CD4-positive, alpha-beta T cell treated with Interferon gamma for 1 hour (primary cell): ENCODE measurements around the gene CDK2.
"Not testable (repeated sequence)": the region's sequence is repeated elsewhere in the genome, so short reads cannot be mapped to it uniquely, and the experiment has no call there.

Source experiments
- DNase-seq: peaks from one replicate; pipeline ENCODE4 v3.0.0-alpha.2; 2020

The CDK2 gene

DNA sequence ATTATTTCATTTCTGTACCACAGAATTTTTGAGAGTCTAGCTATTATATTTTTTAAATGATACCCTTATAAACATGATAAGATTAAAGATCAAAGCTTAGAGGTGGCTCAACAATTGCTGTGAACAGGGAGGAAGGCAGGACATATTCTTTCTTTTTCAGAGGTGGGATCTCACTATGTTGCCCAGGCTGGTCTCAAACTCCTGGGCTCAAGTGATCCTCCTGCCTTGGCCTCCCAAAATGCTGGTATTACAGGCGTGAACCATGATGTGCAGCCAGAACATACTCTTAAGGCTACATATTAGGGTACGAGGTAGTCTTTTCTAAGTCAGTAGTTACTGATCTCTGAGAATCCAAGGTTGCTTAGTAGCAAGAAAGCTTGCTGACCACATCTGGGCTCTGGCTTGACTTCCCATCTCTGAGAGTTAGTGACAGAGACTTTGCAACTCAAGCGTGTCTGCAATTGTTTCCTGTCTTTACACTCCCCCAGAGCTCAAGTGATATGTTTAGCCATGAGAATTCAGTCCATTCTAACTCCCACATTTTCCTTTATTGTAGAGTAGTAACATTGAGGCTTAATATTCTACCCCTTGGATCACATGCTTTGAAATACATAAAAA is 15.8 kb downstream of the CDK2 start:
- no peak for DNase-seq

DNA sequence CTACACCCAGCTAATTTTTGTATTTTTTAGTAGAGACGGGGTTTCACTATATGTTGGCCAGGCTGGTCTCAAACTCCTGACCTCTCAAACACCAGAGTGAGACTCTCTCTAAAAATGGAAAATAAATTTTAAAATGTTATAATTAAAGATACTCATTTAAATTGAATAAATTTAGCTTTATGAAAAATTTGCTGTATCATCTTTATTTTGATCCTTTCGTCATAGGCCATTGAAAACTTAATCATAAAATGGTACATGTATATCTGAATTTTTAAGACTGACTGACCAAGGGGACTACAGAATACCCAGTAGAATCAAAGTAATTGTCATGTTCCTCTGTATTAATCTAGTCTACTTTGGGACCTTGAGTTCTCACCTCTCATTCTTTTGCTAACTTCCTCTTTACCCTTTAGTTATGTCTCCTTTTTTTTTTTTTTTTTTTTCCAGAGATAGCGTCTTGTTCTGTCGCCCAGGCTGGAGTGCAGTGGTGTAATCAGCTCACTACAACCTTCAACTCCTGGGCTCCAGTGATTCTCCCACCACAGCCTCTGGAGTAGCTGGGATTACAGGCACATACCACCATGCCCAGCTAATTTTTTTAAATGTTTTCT is 16.7 kb downstream of the CDK2 start:
- no peak for DNase-seq

DNA sequence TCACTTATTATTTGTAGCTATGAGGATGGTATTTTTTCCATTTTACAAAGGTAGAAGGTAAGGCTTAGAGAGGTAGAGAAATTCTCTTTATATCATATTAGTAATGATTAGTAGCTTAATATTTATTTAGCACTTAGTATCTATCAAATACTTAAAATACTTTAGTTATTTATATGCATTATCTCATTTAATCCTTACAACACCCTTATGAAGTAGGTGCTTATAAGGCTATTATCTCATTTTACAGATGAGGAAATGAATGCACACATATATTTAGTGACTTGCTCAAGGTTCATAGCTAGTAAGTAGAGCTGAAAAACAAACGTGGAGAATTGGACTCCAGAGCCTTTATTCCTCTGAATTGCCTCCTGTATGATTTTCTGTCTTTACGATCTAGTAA is 18.2 kb downstream of the CDK2 start:
- no peak for DNase-seq

DNA sequence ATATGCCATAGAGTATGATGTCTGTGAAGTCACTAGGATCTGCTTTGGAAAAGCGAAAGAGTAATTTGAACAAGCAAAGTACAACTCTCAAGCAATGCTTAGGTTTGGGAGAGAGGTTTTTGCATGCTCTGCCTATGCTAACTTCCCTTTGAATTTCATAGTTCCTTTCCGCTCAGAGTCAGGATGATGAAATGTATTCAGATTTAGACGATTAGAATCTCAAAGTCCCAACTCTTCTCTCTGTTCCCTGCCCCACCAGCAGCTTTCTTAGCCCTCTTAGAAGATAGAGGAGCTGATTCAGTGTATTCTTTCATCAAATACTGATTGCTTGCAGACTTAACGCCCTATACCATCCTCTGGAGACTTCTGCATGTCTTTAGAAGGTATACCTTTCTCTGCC is 18.7 kb downstream of the CDK2 start:
- no peak for DNase-seq

DNA sequence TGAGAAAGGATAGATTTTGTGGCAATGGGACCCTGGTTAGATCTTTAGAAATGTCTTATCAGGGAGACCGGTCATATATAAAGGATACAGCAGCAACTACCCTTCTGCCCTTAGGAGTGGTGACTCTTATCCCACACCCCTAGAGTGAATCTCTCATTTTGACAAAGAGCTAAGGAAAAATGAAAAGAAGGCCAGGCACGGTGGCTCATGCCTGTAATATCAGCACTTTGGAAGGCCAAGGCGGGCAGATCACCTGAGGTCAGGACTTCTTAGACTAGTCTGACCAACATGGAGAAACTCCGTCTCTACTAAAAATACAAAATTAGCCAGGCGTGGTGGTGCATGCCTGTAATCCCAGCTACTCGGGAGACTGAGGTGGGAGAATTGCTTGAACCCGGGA is 19.3 kb downstream of the CDK2 start:
- DNase-seq = not testable (repeated sequence)

DNA sequence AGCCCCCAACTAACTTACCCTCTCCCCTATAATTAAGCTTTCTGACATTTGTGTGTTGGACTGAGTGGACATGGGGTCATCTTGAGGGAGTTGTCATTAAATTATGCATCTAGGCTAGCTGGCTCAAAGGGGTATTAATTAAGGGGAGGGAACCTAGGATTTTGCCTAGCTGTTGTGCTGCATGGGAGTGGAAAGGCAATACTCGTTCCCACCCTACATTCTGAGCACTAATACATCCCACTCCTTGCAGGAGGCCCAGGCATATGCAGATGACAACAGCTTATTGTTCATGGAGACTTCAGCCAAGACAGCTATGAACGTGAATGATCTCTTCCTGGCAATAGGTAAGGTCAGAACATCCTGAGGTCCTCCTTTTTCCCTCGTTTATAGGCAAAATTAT is 24.5 kb downstream of the CDK2 start:
- DNase-seq = no peak

DNA sequence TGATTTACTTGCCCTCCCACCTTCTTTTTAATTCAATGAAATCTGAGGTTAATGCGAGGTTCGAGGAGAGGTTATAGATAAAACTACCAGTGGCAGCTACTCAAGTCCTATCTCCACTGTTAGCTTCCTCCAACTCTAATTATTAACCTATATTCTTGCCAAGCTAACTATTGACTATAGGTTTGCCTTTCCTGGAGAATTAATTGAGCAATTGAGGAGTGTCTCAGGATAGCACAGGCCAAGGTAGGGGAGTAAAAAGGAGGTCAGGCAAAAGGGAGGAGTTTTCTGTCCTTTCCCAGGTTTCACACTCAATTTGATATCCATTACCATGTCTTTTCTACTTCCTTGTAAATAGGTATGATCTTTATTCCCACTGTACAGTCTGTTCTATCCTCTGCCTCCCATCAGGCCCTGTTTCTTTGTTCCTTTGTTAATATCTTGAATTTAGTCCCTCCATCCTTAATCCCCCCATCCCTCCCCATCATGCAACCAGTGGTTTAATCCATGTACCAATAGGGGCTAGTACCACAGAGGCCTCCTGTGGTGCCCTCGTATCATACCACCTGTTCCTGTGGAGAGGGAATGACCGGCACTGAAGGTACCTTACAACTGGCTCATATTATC is 26.7 kb downstream of the CDK2 start:
- no peak for DNase-seq

DNA sequence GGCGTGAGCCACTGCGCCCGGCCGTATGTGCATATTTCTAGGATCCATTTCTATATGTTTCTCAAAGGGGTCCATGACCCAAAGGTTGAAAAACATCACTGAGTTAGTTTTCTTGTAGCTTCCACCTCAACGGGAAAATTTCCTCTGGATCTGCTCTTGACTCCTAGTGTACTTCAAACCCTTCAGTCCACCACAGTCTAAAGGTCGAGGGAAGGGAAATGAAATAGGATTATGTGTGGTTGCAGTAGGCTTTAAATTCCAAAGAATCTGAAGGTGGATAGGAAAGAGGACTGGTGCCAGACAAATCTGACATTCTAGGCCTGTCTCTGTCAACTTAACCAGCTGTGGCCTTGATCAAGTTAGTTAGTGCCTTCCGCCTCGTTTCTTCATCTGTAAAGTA is 28.7 kb downstream of the CDK2 start:
- no peak for DNase-seq

DNA sequence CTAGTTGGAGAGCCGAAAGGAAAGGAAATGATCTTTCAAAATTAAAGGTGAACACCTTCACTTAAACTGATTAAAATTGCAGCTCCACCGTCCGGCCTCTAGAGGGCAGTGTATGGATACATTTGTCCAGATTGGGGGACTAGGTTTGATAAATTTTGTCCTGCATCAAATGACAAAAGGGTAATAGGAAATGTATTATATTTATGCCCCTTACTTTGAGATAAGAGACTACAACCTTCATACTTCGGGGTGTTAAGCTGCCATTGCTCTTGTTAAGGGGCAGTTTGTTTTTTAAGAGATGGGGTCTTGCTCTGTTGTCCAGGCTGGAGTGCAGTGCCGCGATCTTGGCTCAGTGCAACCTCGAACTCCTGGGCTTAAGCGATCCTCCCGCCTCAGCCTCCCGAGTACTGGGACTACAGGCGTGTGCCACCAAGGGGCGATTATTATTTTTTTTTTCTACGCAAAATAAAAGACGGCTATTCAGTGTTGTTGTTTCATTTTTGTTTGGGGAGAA is 29.6 kb downstream of the CDK2 start:
- DNase-seq = peak; percentile 62

DNA sequence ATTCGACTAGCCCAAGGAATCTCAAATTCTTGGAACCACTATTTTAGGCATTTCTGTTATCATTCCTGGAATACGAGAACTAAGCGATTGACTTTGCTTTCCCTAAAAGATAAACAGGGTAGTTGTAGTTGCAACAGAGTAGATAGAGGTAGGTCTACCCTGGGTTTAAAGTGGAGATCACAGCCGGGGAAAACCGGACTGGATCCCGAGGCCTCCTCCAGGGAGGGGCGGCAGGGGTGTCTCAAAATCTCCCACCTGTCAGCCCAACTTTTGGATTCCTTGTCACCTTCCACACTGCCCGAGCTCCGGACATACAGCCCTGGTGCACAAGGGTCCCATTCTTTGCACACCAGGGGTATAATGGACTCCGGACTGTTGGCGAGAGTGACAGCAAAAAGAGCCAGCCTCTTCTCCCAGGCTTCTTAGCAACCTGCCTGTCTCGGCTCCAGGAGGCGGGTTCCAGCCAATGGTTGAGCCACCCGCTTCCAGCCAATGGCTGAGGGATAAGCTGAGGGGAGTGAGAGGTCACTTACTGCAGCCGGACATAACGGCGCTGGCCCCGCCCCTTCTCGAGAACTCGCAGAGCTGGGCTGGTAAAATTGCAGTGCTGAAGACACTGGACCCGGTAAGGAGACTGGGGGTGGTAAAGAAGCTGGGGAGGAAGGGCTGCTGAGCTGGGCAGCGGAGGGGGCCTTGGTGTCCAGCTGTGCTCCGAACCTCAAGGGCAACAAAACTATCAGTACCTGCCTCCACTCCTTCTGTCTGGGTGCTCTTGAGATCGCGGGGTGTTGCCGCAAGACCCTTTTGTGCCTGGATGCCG is 30.3 kb downstream of the CDK2 start, which contains the start of gene SUOX:
SUOX (plus strand) TSS at position 562 of the 820 bp plus-strand sequence. CDS start 4,946 bp downstream, outside the sequence.
- peak; percentile 82 for DNase-seq

DNA sequence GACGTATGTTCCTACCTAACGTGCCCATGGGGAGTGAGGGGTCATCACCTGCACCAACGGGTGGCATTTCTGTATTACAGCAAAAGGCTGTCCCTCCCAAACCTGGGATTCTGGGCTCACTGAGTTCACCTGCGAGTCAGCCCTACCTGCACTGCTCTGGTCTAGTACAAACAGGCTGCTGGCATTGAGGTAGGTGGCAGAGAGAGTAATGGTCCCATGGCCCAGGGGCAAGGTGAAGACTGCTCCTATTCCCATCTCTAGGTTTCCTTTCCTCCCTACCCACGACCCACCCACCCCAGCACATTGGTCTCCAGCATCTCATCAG is 30.9 kb downstream of the CDK2 start:
- no peak for DNase-seq

DNA sequence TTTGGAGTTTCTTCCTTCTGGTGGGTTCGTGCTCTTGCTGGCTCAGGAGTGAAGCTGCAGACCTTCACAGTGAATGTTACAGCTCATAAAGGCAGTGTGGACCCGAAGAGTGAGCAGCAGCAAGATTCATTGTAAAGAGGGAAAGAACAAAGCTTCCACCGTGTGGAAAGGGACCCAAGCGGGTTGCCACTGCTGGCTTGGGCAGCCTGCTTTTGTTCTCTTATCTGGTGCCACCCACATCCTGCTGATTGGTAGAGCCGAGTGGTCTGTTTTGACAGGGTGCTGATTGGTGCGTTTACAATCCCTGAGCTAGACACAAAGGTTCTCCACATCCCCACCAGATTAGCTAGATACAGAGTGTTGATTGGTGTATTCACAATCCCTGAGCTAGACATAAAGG is 32.9 kb downstream of the CDK2 start:
- DNase-seq = not testable (repeated sequence)

DNA sequence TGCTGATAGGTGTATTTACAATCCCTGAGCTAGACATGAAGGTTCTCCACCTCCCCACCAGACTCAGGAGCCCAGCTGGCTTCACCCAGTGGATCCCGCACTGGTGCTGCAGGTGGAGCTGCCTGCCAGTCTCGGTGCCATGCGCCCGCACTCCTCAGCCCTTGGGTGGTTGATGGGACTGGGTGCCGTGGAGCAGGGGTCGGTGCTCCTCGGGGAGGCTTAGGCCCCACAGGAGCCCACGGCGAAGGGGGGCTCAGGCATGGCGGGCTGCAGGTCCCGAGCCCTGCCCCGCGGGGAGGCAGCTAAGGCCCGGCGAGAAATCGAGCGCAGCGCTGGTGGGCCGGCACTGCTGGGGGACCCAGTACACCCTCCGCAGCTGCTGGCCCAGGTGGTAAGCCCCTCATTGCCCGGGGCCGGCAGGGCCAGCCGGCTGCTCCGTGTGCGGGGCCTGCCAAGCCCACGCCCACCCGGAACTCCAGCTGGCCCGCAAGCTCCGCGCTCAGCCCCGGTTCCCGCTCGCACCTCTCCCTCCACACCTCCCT is 33.4 kb downstream of the CDK2 start:
- not testable (repeated sequence) for DNase-seq

DNA sequence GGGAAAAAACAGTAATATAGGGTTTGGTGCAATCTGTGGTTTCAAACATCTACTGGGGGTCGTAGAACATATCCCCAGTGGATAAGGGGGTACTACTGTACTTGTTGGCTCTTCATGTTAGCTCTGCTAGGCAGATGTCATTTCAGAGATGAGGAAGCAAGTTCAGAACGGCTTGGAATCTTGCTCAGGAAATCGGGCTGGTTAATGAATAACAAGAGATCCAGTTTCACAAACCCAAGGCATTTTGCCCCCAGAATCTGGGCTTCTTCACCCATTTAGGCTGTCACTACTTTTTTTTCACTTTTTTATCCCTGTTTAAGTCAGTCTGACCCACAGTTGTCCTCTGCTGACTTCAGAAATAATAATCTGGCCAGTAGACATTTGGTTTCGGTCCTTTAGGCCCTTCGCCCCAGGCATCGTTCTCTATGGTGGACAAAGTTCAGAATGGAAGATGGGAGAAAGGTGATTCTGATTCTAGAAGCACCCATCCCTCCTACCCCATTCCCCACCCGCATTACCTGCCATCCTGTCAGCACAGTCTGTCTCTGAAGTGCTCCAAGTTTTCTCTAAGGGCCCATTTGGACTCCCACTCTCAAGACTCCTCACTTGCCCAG is 35.0 kb downstream of the CDK2 start:
- DNase-seq = no peak

DNA sequence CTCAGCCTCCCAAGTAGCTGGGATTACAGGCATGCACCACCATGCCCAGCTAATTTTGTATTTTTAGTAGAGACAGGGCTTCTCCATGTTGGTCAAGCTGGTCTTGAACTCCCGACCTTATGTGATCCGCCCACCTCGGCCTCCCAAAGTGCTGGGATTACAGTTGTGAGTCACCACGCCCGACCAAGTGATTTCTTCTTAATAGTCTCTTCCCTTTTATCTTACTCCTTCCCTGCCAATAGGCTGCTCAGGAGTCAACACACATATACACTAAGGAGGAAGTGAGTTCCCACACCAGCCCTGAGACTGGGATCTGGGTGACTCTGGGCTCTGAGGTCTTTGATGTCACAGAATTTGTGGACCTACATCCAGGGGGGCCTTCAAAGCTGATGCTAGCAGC is 36.7 kb downstream of the CDK2 start:
- DNase-seq = peak; percentile 15

DNA sequence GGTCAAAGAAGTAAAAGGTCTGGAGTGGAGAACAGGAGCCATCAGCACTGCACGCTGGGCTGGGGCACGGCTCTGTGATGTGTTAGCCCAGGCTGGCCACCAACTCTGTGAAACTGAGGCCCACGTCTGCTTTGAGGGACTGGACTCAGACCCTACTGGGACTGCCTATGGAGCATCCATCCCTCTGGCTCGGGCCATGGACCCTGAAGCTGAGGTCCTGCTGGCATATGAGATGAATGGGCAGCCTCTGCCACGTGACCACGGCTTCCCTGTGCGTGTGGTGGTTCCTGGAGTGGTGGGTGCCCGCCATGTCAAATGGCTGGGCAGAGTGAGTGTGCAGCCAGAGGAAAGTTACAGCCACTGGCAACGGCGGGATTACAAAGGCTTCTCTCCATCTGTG is 37.6 kb downstream of the CDK2 start:
- no peak for DNase-seq

DNA sequence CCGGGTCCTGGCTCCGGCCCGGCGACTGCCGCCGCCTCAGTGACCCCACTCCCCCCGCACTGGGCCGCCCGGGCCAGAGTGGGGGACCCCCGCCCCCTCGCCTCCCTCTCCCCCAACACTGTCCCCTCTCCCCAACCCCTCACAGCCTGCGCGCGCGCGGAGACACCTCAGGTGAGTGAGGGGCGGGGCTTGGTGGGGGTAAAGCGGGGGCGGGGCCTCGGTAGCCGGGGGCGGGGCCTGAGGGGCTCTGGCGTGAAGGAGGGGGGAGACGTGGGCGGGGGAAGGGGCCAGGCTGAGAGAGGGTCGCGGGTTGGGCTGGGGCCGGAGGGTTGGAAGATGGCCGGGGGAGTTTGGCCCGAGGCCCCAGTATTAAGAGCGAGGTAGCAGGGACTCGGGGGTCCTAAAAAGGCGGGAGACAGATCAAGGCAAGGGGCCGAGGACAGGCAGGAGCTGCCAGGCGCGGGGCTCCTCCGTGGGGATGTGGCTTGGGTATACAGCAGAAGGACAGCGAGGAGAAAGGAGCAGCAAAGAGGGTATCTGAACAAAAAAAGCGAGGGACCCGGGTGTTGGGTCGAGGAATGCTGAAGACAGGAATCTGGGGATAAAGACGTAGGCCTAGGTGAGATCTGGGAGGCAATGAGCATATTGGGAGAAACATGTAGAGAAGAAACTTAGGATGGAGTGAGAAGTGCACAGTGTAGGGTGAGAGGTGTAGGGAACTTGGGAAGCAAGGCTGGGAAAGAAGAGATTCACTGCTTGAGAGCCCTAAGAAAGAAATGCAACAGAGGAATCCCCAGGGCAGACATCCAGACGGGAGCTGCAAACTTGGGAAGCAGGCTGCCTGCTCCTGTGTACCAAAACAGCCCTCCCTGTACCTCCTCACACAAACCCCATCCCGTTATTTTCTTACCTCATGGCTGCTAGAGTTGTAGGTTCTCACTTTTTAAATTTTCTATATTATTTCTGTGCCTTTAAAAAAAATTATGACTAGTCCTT is 41.2 kb downstream of the CDK2 start:
- peak; percentile 58 for DNase-seq

DNA sequence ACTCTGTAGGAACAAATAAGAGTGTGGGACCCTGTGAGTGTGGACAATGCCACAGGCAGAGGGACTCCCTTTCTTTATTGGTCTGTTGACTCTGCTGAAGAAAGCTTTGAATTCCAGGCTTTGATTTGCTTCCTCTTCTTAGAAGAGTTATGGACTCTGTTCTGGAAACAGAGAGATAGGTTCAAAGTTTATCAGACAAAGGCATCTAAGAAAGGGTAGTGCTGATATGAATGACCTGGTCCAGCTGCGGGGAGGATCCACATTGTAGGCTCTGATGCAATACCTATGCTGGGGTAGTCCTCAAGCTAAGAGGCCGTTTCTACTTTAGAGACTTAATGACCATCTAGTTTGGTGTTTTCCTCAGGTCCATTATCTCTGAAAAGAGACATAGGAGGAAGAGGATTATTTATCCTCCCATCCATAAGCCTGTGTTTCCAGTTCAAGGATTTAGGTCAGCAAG is 43.5 kb downstream of the CDK2 start:
- DNase-seq = no peak

DNA sequence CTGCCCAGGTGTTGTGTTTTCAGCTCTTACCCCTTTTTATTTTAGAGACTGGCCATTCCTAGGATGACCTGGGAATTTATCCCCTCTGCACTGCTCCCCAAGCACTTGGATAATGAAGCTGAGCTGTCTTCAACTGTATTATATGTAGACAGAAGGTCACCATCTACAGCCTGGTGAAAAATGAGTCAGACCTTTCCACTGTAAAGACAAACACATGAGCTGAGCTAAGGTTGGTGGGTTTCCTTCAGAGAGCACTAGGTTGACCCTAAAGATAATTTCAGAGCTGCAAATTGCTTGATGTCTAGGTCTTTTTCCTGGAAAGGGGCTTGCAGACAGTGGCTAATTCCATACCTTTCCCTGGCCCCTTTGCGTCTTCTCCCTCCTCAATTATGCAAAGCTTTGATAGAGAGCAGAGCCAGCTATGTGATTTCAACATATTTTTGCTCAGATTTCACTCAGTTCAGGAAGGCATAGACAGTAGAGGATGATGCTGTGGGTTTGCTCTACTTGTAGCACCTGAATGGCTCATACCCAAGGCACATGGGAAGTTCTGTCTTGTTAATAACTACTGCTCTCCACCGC is 45.0 kb downstream of the CDK2 start:
- DNase-seq = no peak

DNA sequence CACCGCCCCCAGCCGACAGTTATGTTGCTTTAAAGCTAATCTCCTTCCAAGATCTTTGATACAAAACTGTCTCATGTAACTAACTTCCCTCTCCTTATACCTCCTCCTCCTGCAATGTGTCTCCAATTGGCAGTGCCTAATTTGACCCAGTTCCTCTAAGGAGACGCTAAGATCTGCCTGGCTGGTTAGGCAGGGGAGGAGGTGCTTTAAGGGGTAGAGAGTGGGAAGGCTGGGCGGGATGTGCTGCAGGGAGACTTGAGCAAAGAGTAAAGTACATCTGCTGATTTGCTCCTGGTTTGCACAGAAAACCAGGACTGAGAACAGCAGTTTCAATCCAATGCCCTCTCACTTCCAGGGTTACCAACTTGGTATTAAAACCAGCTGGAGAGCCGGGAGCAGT is 46.9 kb downstream of the CDK2 start:
- DNase-seq = no peak

DNA sequence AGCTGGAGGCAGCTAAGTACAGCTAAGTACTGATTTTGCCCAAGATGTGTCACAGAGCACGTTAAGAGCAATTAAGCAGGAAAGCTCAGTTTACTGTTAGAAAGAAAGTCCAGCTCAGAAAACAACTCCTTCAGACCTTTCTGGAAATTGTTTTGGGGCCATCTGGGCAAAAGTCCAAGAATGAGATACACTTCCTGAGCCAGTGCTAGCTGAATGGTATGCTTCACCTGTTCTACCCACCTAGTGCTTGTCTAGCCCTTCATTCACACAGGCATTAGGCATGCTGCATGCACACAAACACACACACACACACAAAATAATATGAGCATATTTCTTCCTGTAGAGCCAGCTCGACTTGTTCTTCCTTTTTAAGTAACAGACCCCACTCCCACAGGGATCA is 47.6 kb downstream of the CDK2 start:
- no peak for DNase-seq
